Measurements from ENCODE around the gene HSD3B2.

HSD3B2 gene

GRCh38 chr1:119380983-119381662 lies 33.8 kb upstream of the HSD3B2 start:
- Mint-ChIP-seq H3K9me3 (no peaks in the 10 kb centered on the region), H3K27ac (no peak overlapping the region), H3K36me3 (ENCODE audit: low read depth) (no peaks in the 10 kb centered on the region), H3K4me3 (no peak overlapping the region), H3K27me3 (no peaks in the 10 kb centered on the region), H3K4me1 (ENCODE audit: low read depth) (no peaks in the 10 kb centered on the region)
- intact Hi-C loops (cut with micrococcal nuclease) = no loop called here

- intact Hi-C loops (cut with micrococcal nuclease) = no loop called here
- H3K4me1 Mint-ChIP-seq (ENCODE audit: low read depth) = no peaks in the 10 kb centered on the region
- H3K27me3 Mint-ChIP-seq = peaks cover 4% of the 10 kb centered on the region
- H3K36me3 Mint-ChIP-seq (ENCODE audit: low read depth) = no peaks in the 10 kb centered on the region
- H3K9me3 Mint-ChIP-seq = no peaks in the 10 kb centered on the region
- no peak overlapping the region for H3K4me3 Mint-ChIP-seq
- H3K27ac Mint-ChIP-seq = no peak overlapping the region
Measured at GRCh38 chr1:119384591-119384990, 30.4 kb upstream of the HSD3B2 start.

DNA sequence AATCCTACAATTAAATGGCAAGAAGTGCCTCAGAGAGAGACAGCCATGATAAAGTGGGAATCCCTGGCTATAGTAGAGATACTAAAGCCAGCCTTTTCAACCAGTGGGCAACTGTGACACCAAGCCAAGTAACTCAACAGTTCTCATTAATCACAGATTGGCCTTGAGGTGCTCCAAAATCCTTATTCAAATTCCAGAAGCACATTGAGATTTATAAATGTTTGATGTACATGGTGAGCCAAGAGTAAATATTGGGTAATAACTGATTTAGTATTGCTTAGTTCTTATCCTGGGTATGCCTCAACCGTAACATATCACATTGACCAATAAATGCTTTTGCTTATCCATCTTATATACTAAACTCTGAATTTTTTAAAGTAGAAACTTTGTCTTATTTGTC lies 29.3 kb upstream of the HSD3B2 start:
- no peaks in the 10 kb centered on the region for H3K36me3 Mint-ChIP-seq (ENCODE audit: low read depth)

DNA sequence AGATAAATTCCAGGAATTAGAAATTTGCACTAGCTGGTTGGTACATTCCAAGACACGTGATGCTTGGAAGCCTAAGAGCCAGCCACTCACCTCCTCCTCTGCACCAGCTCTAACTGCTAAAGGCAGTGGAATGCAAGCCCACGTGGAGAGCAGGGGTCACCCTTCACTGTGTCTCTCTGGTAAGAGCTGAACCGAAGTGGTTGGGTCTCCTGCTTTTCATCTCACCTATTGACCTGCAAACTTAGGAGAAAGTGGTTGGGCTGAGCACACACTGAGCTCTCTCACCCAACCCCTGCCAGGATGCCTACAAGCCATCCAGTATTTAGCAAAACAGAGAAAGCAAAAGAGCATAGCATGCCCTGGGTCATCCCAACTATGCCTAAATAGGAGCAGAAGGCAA lies 27.1 kb upstream of the HSD3B2 start:
- no peaks in the 10 kb centered on the region for H3K4me1 Mint-ChIP-seq (ENCODE audit: low read depth)
- peaks cover 4% of the 10 kb centered on the region for H3K27me3 Mint-ChIP-seq
- H3K4me3 Mint-ChIP-seq = no peak overlapping the region
- intact Hi-C loops (cut with micrococcal nuclease) = no loop called here
- no peaks in the 10 kb centered on the region for H3K36me3 Mint-ChIP-seq (ENCODE audit: low read depth)
- no peak overlapping the region for H3K27ac Mint-ChIP-seq
- no peaks in the 10 kb centered on the region for H3K9me3 Mint-ChIP-seq

More for the DNA sequence above, 29.3 kb upstream of the HSD3B2 start:
- intact Hi-C loops (cut with micrococcal nuclease) = no loop called here
- H3K4me3 Mint-ChIP-seq = no peak overlapping the region
- H3K27me3 Mint-ChIP-seq = peaks cover 4% of the 10 kb centered on the region
- no peaks in the 10 kb centered on the region for H3K9me3 Mint-ChIP-seq
- H3K4me1 Mint-ChIP-seq (ENCODE audit: low read depth) = no peaks in the 10 kb centered on the region
- H3K27ac Mint-ChIP-seq = no peak overlapping the region

GRCh38 chr1:119388450-119388849 lies 26.5 kb upstream of the HSD3B2 start:
- Mint-ChIP-seq H3K36me3 (ENCODE audit: low read depth) (no peaks in the 10 kb centered on the region), H3K4me3 (no peak overlapping the region), H3K27ac (no peak overlapping the region), H3K4me1 (ENCODE audit: low read depth) (no peaks in the 10 kb centered on the region), H3K9me3 (no peaks in the 10 kb centered on the region), H3K27me3 (peaks cover 4% of the 10 kb centered on the region)
- intact Hi-C loops (cut with micrococcal nuclease) = no loop called here

- Mint-ChIP-seq H3K36me3 (ENCODE audit: low read depth) (no peaks in the 10 kb centered on the region), H3K9me3 (no peaks in the 10 kb centered on the region), H3K4me3 (no peak overlapping the region), H3K4me1 (ENCODE audit: low read depth) (no peaks in the 10 kb centered on the region), H3K27ac (no peak overlapping the region), H3K27me3 (peaks cover 4% of the 10 kb centered on the region)
- intact Hi-C loops (cut with micrococcal nuclease) = no loop called here
Measured at GRCh38 chr1:119390526-119390925, 24.4 kb upstream of the HSD3B2 start.

DNA sequence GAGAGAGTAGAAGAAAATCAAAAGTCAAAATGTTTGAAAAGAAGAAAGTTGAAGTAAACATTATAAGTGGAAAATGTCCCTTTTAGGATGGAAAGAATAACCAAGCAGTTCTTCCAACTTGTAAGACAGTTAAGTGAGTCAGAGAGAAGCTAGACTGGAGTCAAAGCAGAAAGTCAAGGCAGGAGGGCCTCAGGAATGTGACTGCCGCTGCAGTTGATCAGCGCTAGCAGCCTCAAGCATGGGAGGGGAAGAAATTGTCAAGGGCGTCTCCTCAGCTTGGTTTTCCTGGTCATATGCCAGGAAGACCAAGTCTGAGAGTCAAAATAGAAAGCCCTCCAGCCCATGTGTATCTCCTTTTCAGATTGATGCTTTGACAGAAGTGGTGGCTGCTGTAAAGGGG lies 23.2 kb upstream of the HSD3B2 start:
- Mint-ChIP-seq H3K9me3 (no peaks in the 10 kb centered on the region), H3K27ac (no peak overlapping the region), H3K4me1 (ENCODE audit: low read depth) (no peaks in the 10 kb centered on the region), H3K36me3 (ENCODE audit: low read depth) (no peaks in the 10 kb centered on the region), H3K4me3 (no peak overlapping the region), H3K27me3 (peaks cover 4% of the 10 kb centered on the region)
- intact Hi-C loops (cut with micrococcal nuclease) = no loop called here

GRCh38 chr1:119394085-119394484 lies 20.9 kb upstream of the HSD3B2 start:
- Mint-ChIP-seq H3K9me3 (no peaks in the 10 kb centered on the region), H3K36me3 (ENCODE audit: low read depth) (no peaks in the 10 kb centered on the region), H3K4me1 (ENCODE audit: low read depth) (no peaks in the 10 kb centered on the region), H3K27ac (no peak overlapping the region), H3K27me3 (no peaks in the 10 kb centered on the region), H3K4me3 (no peak overlapping the region)
- intact Hi-C loops (cut with micrococcal nuclease) = no loop called here

DNA sequence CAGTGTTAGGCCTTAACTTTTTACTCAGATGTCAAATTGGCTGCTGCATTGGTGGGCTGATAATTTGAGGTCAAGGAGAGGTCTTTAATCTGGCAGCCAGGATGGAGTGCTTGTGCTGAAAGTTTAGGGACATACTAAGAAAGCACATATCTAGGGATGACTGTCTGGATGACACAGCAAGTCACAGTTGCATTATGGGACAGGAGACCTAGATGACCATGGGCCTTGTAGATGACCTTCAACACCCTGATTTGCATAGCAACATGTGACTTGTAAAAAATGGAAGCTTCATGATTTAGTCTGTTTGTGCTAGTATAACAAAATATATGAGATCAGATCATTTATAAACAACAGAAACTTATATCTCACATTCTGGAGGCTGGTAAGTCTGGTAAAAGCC lies 18.0 kb upstream of the HSD3B2 start:
- Mint-ChIP-seq H3K36me3 (ENCODE audit: low read depth) (no peaks in the 10 kb centered on the region), H3K27ac (no peak overlapping the region), H3K9me3 (no peaks in the 10 kb centered on the region), H3K27me3 (no peaks in the 10 kb centered on the region), H3K4me1 (ENCODE audit: low read depth) (no peaks in the 10 kb centered on the region), H3K4me3 (no peak overlapping the region)
- intact Hi-C loops (cut with micrococcal nuclease) = no loop called here

DNA sequence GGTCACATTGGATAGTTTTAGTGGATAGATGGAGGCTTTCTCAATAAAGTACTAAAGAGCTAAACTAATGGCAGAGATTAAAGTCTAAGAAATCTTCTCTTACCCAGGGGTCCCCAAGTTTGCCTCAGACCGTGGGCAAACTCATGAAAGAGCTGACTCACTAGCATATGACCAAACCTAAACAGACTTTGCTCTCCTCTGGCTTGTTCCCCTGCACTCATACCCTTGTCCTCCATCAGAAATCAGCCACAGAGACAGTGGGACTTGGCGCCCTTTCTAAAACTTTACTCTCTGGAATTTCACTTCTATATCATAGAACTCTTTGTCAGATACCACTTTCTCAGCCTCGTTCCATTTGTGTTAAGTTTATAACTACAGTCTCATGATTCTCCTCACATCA lies 17.0 kb upstream of the HSD3B2 start:
- Mint-ChIP-seq H3K27ac (no peak overlapping the region), H3K9me3 (no peaks in the 10 kb centered on the region), H3K27me3 (no peaks in the 10 kb centered on the region), H3K4me3 (no peak overlapping the region), H3K36me3 (ENCODE audit: low read depth) (no peaks in the 10 kb centered on the region), H3K4me1 (ENCODE audit: low read depth) (no peaks in the 10 kb centered on the region)
- intact Hi-C loops (cut with micrococcal nuclease) = no loop called here

DNA sequence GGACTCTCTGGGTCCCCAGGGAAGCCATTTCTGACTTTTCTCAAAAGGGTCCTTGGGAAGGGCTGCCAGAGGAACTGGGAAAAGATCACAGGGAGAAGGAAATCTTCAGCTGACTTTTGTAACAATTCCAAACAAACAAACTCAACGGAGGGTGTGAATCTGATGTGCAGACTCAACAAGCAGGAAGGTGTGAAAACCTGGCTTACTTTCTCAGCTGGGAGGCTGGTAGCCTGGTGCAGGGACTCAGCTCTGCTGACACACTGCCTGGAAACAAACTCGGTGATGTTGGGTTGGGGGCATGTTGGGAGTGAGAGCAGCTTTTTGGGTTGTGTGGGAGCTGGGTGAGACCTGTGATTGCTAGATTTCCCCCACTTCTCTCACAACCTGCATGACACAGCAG lies 10.2 kb upstream of the HSD3B2 start:
- no peaks in the 10 kb centered on the region for H3K4me1 Mint-ChIP-seq (ENCODE audit: low read depth)
- H3K27me3 Mint-ChIP-seq = no peaks in the 10 kb centered on the region
- intact Hi-C loops (cut with micrococcal nuclease) = no loop called here
- H3K9me3 Mint-ChIP-seq = peaks cover 37% of the 10 kb centered on the region
- H3K4me3 Mint-ChIP-seq = no peak overlapping the region
- H3K36me3 Mint-ChIP-seq (ENCODE audit: low read depth) = no peaks in the 10 kb centered on the region
- H3K27ac Mint-ChIP-seq = no peak overlapping the region

GRCh38 chr1:119409731-119410130 lies 5.2 kb upstream of the HSD3B2 start:
- Mint-ChIP-seq H3K9me3 (peaks cover 22% of the 10 kb centered on the region), H3K27me3 (no peaks in the 10 kb centered on the region), H3K4me3 (no peak overlapping the region), H3K36me3 (ENCODE audit: low read depth) (no peaks in the 10 kb centered on the region), H3K27ac (no peak overlapping the region), H3K4me1 (ENCODE audit: low read depth) (no peaks in the 10 kb centered on the region)
- intact Hi-C loops (cut with micrococcal nuclease) = no loop called here

- Mint-ChIP-seq H3K4me1 (ENCODE audit: low read depth) (no peaks in the 10 kb centered on the region), H3K27me3 (peaks cover 2% of the 10 kb centered on the region), H3K27ac (no peak overlapping the region), H3K4me3 (no peak overlapping the region), H3K9me3 (peaks cover 10% of the 10 kb centered on the region), H3K36me3 (ENCODE audit: low read depth) (no peaks in the 10 kb centered on the region)
- intact Hi-C loops (cut with micrococcal nuclease) = no loop called here
Measured at GRCh38 chr1:119410961-119411360, 4.0 kb upstream of the HSD3B2 start.

- no peaks in the 10 kb centered on the region for H3K9me3 Mint-ChIP-seq
Measured at GRCh38 chr1:119416006-119416640, 1.2 kb downstream of the HSD3B2 start.

DNA sequence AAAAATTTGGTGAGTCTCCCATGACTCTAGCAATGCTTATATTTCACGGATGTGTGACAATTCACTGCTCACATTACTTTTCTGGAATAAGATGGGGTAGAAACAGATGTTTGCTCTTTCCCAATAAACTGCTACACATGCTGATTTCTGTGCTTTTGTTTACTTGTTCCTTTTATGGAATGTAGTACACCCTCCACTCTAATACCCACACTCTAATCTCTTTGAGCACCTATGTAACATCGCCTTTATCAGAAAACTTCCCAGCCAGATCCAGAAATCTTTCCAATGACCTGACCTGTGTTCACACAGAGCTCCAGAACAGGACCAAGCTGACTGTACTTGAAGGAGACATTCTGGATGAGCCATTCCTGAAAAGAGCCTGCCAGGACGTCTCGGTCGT lies 4.2 kb downstream of the HSD3B2 start:
- Mint-ChIP-seq H3K4me1 (ENCODE audit: low read depth) (no peaks in the 10 kb centered on the region), H3K4me3 (no peak overlapping the region), H3K9me3 (no peaks in the 10 kb centered on the region), H3K36me3 (ENCODE audit: low read depth) (no peaks in the 10 kb centered on the region), H3K27me3 (peaks cover 4% of the 10 kb centered on the region), H3K27ac (no peak overlapping the region)
- intact Hi-C loops (cut with micrococcal nuclease) = no loop called here

More at GRCh38 chr1:119416006-119416640, 1.2 kb downstream of the HSD3B2 start:
- Mint-ChIP-seq H3K27me3 (peaks cover 4% of the 10 kb centered on the region), H3K4me3 (no peak overlapping the region), H3K4me1 (ENCODE audit: low read depth) (no peaks in the 10 kb centered on the region), H3K36me3 (ENCODE audit: low read depth) (no peaks in the 10 kb centered on the region), H3K27ac (no peak overlapping the region)
- intact Hi-C loops (cut with micrococcal nuclease) = no loop called here
